Astrocyte (in vitro differentiated cells and primary cell): ENCODE results near the gene HKDC1.

Experiments
- EZH2 ChIP-seq: IDR thresholded peaks from 2 replicates; pipeline ENCODE4 v1.6.1; 2012; ENCODE audit warnings: mild to moderate bottlenecking, low read length, inconsistent platforms; ENCODE audit not compliant: insufficient read depth
- TF ChIP-seq, protein P1 (sequence below): IDR thresholded peaks from 2 replicates; pipeline ENCODE4 v1.5.1; 2011; ENCODE audit warnings: low read depth, mild to moderate bottlenecking, inconsistent platforms, low read length, moderate library complexity; ENCODE audit not compliant: insufficient read depth

DNA sequence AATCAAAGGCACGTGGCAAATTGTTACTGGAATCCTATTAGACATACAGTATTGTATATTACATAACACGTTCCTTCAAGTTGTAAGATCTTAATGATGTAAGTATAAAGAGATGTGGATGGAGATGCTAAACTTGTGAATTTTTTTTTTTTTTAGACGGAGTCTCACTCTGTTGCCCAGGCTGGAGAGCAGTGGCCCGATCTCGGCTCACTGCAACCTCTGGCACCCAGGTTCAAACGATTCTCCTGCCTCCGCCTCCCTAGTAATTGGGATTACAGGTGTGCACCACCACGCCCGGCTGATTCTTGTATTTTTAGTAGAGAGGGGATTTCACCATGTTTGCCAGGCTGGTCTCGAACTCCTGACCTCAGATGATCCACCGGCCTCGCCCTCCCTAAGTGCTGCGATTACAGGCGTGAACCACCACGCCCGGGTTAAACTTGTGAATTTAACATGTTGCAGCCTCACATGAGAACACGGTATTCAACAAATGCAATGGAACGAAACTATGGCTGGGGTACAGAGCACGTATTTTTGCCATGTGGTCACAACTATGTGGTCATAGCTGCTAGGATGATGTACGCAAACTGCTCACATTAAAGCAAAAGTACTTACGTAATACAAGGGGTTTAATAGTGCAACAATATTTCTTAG, 40.9 kb upstream of the HKDC1 start:
- TF ChIP-seq EZH2: no peak
- TF ChIP-seq, protein P1, sequence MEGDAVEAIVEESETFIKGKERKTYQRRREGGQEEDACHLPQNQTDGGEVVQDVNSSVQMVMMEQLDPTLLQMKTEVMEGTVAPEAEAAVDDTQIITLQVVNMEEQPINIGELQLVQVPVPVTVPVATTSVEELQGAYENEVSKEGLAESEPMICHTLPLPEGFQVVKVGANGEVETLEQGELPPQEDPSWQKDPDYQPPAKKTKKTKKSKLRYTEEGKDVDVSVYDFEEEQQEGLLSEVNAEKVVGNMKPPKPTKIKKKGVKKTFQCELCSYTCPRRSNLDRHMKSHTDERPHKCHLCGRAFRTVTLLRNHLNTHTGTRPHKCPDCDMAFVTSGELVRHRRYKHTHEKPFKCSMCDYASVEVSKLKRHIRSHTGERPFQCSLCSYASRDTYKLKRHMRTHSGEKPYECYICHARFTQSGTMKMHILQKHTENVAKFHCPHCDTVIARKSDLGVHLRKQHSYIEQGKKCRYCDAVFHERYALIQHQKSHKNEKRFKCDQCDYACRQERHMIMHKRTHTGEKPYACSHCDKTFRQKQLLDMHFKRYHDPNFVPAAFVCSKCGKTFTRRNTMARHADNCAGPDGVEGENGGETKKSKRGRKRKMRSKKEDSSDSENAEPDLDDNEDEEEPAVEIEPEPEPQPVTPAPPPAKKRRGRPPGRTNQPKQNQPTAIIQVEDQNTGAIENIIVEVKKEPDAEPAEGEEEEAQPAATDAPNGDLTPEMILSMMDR: no peak
